Prostate gland (tissue), 2 donors: ENCODE measurements around the gene ZC3H14.

ENCODE experiments used
- POLR2AphosphoS5 ChIP-seq: sonication (generic); formaldehyde crosslinking; IDR thresholded peaks from one replicate; pipeline ENCODE4 v1.6.1; 2017; ENCODE audit warnings: antibody characterized with exemption
- TF ChIP-seq, protein P1 (sequence below), 4 experiments: fragments of 200-600 bp in 2 of 4; fragments of 450-650 bp in 2 of 4; sonication (generic) in 2 of 4; IDR thresholded peaks; 1 replicate in 3 of 4; 2 replicates in 1 of 4; pipeline ENCODE4 v1.5.1; 2016 to 2019; ENCODE audit warnings: antibody characterized with exemption in 4 of 4, mild to moderate bottlenecking in 2 of 4, moderate library complexity in 2 of 4

DNA sequence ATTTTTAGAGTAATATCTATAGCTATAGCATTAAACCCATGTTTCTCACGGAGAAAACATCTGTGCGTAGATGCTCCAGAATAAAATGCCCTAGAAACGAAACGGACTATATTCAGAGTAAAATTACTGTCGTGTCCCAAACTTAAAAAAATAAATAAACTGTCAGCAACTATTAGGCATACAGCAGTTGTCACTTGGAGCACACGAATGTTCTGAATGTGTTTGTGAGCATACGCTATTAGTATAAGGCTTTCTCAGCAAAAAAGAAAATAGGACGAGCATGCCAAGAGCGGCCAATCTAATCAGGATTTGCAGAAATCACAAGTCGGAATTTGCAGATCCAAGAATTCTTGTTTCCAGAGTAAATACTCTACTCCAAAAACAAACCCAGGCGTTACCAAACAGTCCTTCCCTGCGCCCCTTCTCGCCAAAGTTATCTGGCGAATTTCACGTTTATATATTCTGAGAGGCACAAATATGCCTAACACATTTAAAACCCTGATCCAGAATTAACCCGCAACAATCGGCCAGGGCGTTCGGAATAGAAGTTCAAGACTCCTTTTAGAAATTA lies 8.9 kb upstream of the ZC3H14 start:
- TF ChIP-seq, protein P1, sequence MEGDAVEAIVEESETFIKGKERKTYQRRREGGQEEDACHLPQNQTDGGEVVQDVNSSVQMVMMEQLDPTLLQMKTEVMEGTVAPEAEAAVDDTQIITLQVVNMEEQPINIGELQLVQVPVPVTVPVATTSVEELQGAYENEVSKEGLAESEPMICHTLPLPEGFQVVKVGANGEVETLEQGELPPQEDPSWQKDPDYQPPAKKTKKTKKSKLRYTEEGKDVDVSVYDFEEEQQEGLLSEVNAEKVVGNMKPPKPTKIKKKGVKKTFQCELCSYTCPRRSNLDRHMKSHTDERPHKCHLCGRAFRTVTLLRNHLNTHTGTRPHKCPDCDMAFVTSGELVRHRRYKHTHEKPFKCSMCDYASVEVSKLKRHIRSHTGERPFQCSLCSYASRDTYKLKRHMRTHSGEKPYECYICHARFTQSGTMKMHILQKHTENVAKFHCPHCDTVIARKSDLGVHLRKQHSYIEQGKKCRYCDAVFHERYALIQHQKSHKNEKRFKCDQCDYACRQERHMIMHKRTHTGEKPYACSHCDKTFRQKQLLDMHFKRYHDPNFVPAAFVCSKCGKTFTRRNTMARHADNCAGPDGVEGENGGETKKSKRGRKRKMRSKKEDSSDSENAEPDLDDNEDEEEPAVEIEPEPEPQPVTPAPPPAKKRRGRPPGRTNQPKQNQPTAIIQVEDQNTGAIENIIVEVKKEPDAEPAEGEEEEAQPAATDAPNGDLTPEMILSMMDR (IDR thresholded peaks at IDR 0.05) = no peak
- TF ChIP-seq POLR2AphosphoS5 = peak; percentile 5
